Stimulated activated CD8-positive, alpha-beta memory T cell treated with anti-CD3 and anti-CD28 coated beads, Interleukin-15, amount 100 ng/mL, for 24 hours (primary cell): ENCODE measurements around the gene PRRG1.
"Not testable (repeated sequence)": the region's sequence is repeated elsewhere in the genome, so short reads cannot be mapped to it uniquely, and the experiment has no call there.

ENCODE experiments used
- DNase-seq: peaks from one replicate; pipeline ENCODE4 v3.0.0-alpha.2; 2020; ENCODE audit warnings: low read depth

PRRG1 gene

GRCh38 chrX:37349221-37350033, at the start of gene PRRG1:
TSS of gene PRRG1 (plus strand) at chrX:37349364. CDS start at chrX:37406250, 56,886 bp downstream.
- DNase-seq: no peak

GRCh38 chrX:37302569-37302968, 46.6 kb upstream of the PRRG1 start:
- no peak for DNase-seq

- not testable (repeated sequence) for DNase-seq
Observed at GRCh38 chrX:37305238-37305637, 43.9 kb upstream of the PRRG1 start.

- no peak for DNase-seq
Observed at GRCh38 chrX:37314531-37314930, 34.6 kb upstream of the PRRG1 start.

GRCh38 chrX:37315511-37316248, 33.5 kb upstream of the PRRG1 start:
- no peak for DNase-seq

GRCh38 chrX:37320541-37321203, 28.5 kb upstream of the PRRG1 start:
- DNase-seq: no peak

- DNase-seq: no peak
Observed at GRCh38 chrX:37330642-37331041, 18.5 kb upstream of the PRRG1 start.

- DNase-seq: no peak
Observed at GRCh38 chrX:37331546-37331945, 17.6 kb upstream of the PRRG1 start.

- no peak for DNase-seq
Observed at GRCh38 chrX:37332055-37332454, 17.1 kb upstream of the PRRG1 start.

- no peak for DNase-seq
Observed at GRCh38 chrX:37332987-37333658, 16.0 kb upstream of the PRRG1 start.

- no peak for DNase-seq
Observed at GRCh38 chrX:37347420-37347819, 1.7 kb upstream of the PRRG1 start.

- no peak for DNase-seq
Observed at GRCh38 chrX:37348231-37348970, 763 bp upstream of the PRRG1 start.

GRCh38 chrX:37348971-37349220, 268 bp upstream of the PRRG1 start:
- no peak for DNase-seq

GRCh38 chrX:37350034-37350365, 836 bp downstream of the PRRG1 start:
- DNase-seq: no peak

- DNase-seq: no peak
Observed at GRCh38 chrX:37353646-37354045, 4.5 kb downstream of the PRRG1 start.

- DNase-seq: no peak
Observed at GRCh38 chrX:37357436-37357835, 8.3 kb downstream of the PRRG1 start.

- DNase-seq: no peak
Observed at GRCh38 chrX:37361596-37361995, 12.4 kb downstream of the PRRG1 start.

- DNase-seq: no peak
Observed at GRCh38 chrX:37364666-37365065, 15.5 kb downstream of the PRRG1 start.

- DNase-seq: no peak
Observed at GRCh38 chrX:37367946-37368345, 18.8 kb downstream of the PRRG1 start.

GRCh38 chrX:37370499-37371141, 21.5 kb downstream of the PRRG1 start:
- no peak for DNase-seq

GRCh38 chrX:37371578-37371991, 22.4 kb downstream of the PRRG1 start:
- no peak for DNase-seq
